ENCODE measurements around the gene BLOC1S5. TPM values are rescaled to one million over a fixed set of nuclear protein-coding genes. Genes with fewer than 3 reads are reported as not detected.

The BLOC1S5 gene
- total RNA-seq, 2 experiments from 2014 or later = 22.6 to 30.7 TPM

Other genes starting within 250 kb of the BLOC1S5 start
- 280 and 319 TPM in 2 replicates for gene TXNDC5, start 153.6 kb downstream of the BLOC1S5 start, total RNA-seq (2014; rRNA removed; shearing (Covaris generic))
- 312 and 363 TPM in 2 replicates for gene TXNDC5, start 153.6 kb downstream of the BLOC1S5 start, total RNA-seq (2022)
- 54.6 and 70.9 TPM in 2 replicates for gene EEF1E1, start 38.2 kb upstream of the BLOC1S5 start, total RNA-seq (2014; rRNA removed; shearing (Covaris generic))
- gene EEF1E1, start 38.2 kb upstream of the BLOC1S5 start, total RNA-seq (2022) = 68.0 and 70.5 TPM in 2 replicates

All from OCI-LY7 (cell line).